Panc1 (cell line): ENCODE measurements around the gene GRIK4. TPM values are rescaled to one million over a fixed set of nuclear protein-coding genes. Genes with fewer than 3 reads are reported as not detected.

Source experiments
- ATAC-seq: fragments of 200-7000 bp; cut with Tn5 transposase; 2 replicates; pipeline ENCODE4 v1.9.1; 2020; ENCODE audit warnings: mild to moderate bottlenecking, moderate library complexity
- BruUV-seq: library from RNA; stranded (reverse); fragments of 400-500 nt; replicated peaks from 2 replicates; lab custom pipeline; 2021; lab: Mats Ljungman, UMichigan
- CTCF ChIA-PET: fragments of 300-600 bp; sonication (Branson Sonifier 250); formaldehyde crosslinking; loops from one replicate; lab custom pipeline; 2022; ENCODE audit warnings: antibody characterized with exemption; lab: Charles Lee
- POLR2A ChIA-PET: fragments of 300-600 bp; sonication (Branson Sonifier 250); formaldehyde crosslinking; loops from one replicate; lab custom pipeline; 2022; ENCODE audit warnings: antibody characterized with exemption; lab: Charles Lee
- DNase-seq: peaks from one replicate; pipeline ENCODE4 v3.0.0-alpha.2; 2010; ENCODE audit warnings: low read depth, low spot score
- H3K27ac ChIP-seq: 2 replicates; pipeline ENCODE4 v1.5.1; 2011; ENCODE audit warnings: mild to moderate bottlenecking, low read length, inconsistent platforms
- H3K27me3 ChIP-seq: fragments of 200-500 bp; sonication (Bioruptor generic); 2 replicates; pipeline ENCODE4 v1.6.0; 2014; ENCODE audit warnings: low read length, inconsistent platforms; ENCODE audit not compliant: control insufficient read depth, insufficient read depth
- H3K36me3 ChIP-seq: fragments of 200-500 bp; sonication (Bioruptor generic); 2 replicates; pipeline ENCODE4 v1.5.1; 2014; ENCODE audit warnings: inconsistent platforms, mild to moderate bottlenecking, low read length, moderate library complexity; ENCODE audit not compliant: control insufficient read depth, insufficient read depth
- H3K4me1 ChIP-seq: 2 replicates; pipeline ENCODE4 v1.5.1; 2011; ENCODE audit warnings: inconsistent platforms, mild to moderate bottlenecking, low read length, moderate library complexity; ENCODE audit not compliant: control insufficient read depth, insufficient read depth
- H3K4me3 ChIP-seq, 2 experiments: 2 replicates each; pipeline ENCODE4 v1.5.1; 2011 to 2012; ENCODE audit warnings: low read depth in 2 of 2, low read length in 2 of 2, mild to moderate bottlenecking in 2 of 2, inconsistent platforms in 1 of 2, moderate library complexity in 1 of 2
- H3K9me3 ChIP-seq: fragments of 200-500 bp; sonication (Bioruptor generic); 2 replicates; pipeline ENCODE4 v1.5.1; 2014; ENCODE audit warnings: low read depth, mild to moderate bottlenecking, inconsistent platforms, low read length, moderate library complexity; ENCODE audit not compliant: control insufficient read depth, insufficient read depth
- POLR2AphosphoS5 ChIP-seq: IDR thresholded peaks from 2 replicates; pipeline ENCODE4 v1.6.1; 2012; ENCODE audit warnings: mild to moderate bottlenecking, low read depth, low read length, moderate library complexity
- SIN3A ChIP-seq: IDR thresholded peaks from 2 replicates; pipeline ENCODE4 v1.6.1; 2012; ENCODE audit warnings: low read depth, mild to moderate bottlenecking, low read length, moderate library complexity, borderline replicate concordance; ENCODE audit not compliant: insufficient read depth
- TCF7L2 ChIP-seq: IDR thresholded peaks from 2 replicates; pipeline ENCODE4 v1.6.1; 2011; ENCODE audit warnings: mild to moderate bottlenecking, low read depth, low read length, inconsistent platforms
- in situ Hi-C: cut with HindIII; loops from 2 replicates; pipeline ENCODE4 v1.10.0; 2016; ENCODE audit warnings: low sequenced_read_pairs, low pct_unique_long_range_greater_than_20kb
- intact Hi-C: fragments of 100-400 bp; cut with micrococcal nuclease; formaldehyde crosslinking; loops from one replicate; pipeline ENCODE4 v1.10.0; 2022; ENCODE audit not compliant: unreplicated experiment
- total RNA-seq: library from RNA; stranded (reverse); gene quantifications from one replicate; pipeline ENCODE4 v1.2.1, GENCODE V29; 2021; ENCODE audit not compliant: unreplicated experiment
- TF ChIP-seq, protein P1 (sequence below): fragments of 450-650 bp; IDR thresholded peaks from 2 replicates; pipeline ENCODE4 v1.5.1; 2017; ENCODE audit warnings: mild to moderate bottlenecking
- TF ChIP-seq, protein P2 (sequence below), 2 experiments: IDR thresholded peaks; 2 replicates each; pipeline ENCODE4 v1.6.1; 2011 to 2012; ENCODE audit warnings: low read depth in 2 of 2, control low read depth in 1 of 2, low read length in 1 of 2, mild to moderate bottlenecking in 1 of 2, moderate library complexity in 1 of 2; ENCODE audit not compliant: insufficient read depth in 1 of 2

GRIK4 gene
- total RNA-seq, 1 experiment from 2014 or later, result 0.62 TPM

DNA sequence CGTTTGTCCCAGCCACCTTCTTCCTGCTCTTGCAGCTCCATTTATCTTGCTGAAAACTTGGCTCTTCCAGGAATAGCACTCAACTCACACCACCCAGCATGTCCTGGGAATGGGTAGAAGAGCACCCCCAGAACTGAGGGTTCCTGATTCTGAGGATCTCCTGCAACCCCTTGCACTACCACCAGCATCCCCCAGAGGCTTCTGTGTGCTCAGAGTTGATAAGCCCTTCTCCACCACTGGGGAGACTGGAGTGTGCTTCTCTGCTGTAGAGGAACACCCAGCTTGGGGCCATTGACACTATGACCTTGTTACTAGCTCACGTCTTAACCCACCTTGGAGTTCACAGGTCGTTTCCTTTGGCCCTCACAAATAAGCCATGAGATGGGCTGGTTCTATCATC, 121.0 kb downstream of the GRIK4 start:
- POLR2A ChIA-PET, result no interaction called here
- H3K27me3 ChIP-seq, result peaks cover 4% of the 10 kb centered on the region; the same call in 1 of the 2 replicates
- ATAC-seq (no peak), DNase-seq (no peak)
- no peak overlapping the region for H3K4me3 ChIP-seq
- intact Hi-C loops (no loop called here), in situ Hi-C loops (no loop called here)
- no TSS peak for BruUV-seq
- H3K36me3 ChIP-seq, result no peaks in the 10 kb centered on the region
- H3K9me3 ChIP-seq, result no peaks in the 10 kb centered on the region
- CTCF ChIA-PET, result interaction anchor here (0.6 kb wide), 1 partner anchor 78 kb away, joined by 4 read pairs; no protein-coding TSS in a partner anchor
- TF ChIP-seq TCF7L2 (no peak), SIN3A (no peak), POLR2AphosphoS5 (no peak)
- TF ChIP-seq, protein P1, sequence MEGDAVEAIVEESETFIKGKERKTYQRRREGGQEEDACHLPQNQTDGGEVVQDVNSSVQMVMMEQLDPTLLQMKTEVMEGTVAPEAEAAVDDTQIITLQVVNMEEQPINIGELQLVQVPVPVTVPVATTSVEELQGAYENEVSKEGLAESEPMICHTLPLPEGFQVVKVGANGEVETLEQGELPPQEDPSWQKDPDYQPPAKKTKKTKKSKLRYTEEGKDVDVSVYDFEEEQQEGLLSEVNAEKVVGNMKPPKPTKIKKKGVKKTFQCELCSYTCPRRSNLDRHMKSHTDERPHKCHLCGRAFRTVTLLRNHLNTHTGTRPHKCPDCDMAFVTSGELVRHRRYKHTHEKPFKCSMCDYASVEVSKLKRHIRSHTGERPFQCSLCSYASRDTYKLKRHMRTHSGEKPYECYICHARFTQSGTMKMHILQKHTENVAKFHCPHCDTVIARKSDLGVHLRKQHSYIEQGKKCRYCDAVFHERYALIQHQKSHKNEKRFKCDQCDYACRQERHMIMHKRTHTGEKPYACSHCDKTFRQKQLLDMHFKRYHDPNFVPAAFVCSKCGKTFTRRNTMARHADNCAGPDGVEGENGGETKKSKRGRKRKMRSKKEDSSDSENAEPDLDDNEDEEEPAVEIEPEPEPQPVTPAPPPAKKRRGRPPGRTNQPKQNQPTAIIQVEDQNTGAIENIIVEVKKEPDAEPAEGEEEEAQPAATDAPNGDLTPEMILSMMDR, result no peak
- TF ChIP-seq, protein P2, sequence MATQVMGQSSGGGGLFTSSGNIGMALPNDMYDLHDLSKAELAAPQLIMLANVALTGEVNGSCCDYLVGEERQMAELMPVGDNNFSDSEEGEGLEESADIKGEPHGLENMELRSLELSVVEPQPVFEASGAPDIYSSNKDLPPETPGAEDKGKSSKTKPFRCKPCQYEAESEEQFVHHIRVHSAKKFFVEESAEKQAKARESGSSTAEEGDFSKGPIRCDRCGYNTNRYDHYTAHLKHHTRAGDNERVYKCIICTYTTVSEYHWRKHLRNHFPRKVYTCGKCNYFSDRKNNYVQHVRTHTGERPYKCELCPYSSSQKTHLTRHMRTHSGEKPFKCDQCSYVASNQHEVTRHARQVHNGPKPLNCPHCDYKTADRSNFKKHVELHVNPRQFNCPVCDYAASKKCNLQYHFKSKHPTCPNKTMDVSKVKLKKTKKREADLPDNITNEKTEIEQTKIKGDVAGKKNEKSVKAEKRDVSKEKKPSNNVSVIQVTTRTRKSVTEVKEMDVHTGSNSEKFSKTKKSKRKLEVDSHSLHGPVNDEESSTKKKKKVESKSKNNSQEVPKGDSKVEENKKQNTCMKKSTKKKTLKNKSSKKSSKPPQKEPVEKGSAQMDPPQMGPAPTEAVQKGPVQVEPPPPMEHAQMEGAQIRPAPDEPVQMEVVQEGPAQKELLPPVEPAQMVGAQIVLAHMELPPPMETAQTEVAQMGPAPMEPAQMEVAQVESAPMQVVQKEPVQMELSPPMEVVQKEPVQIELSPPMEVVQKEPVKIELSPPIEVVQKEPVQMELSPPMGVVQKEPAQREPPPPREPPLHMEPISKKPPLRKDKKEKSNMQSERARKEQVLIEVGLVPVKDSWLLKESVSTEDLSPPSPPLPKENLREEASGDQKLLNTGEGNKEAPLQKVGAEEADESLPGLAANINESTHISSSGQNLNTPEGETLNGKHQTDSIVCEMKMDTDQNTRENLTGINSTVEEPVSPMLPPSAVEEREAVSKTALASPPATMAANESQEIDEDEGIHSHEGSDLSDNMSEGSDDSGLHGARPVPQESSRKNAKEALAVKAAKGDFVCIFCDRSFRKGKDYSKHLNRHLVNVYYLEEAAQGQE (IDR thresholded peaks at IDR 0.05; ENCODE audit: insufficient read depth in 1 of 2, low read depth in 2 of 2, low read length in 1 of 2), result no peak
- H3K4me1 ChIP-seq, result no peaks in the 10 kb centered on the region
- H3K27ac ChIP-seq, result no peak overlapping the region

DNA sequence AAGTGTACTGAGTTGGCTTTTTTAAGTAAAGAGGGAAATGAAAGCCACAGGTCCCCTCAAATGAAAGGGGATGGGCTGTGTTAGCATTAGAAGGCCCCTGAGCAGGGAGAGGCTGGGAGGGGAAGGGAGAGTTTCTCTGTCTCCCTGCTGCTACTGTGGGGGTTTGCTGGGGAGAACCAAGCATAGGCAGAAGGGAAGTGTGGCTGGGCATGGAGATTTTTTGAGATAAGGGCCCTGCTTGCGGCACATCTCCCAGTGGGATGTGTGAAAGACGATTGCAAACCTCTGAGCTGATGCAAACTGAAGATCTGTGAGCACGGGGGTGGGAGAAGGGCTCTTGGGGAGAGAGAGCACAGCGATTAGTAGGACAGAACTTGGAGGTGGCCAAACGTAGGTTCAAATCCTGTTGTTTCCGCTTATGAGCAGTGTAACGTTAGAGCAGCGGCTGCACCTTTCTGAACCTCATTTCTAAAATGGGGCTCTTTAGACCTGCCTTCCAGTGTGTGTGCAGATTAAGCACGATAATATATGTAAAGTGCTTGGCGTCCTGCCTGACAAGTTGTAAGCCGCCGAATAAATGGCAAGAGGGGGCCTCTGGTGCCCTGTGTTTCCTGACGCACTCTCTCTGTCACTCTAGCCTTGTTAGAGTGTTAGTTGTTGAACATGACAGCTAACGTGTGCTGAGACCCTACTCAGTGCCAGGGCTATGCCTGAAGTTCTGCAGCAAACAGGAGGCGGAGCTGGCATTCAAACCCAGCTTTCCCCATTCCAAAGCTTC, 122.3 kb downstream of the GRIK4 start:
- ATAC-seq (no peak), DNase-seq (no peak)
- H3K27me3 ChIP-seq, result peaks cover 4% of the 10 kb centered on the region; the same call in 1 of the 2 replicates
- no TSS peak for BruUV-seq
- no peaks in the 10 kb centered on the region for H3K9me3 ChIP-seq
- no peak overlapping the region for H3K4me3 ChIP-seq
- intact Hi-C loops, result no loop called here
- CTCF ChIA-PET, result interaction anchor here (0.7 kb wide), 1 partner anchor 152 kb away, joined by 3 read pairs; no protein-coding TSS in a partner anchor
- POLR2A ChIA-PET, result no interaction called here
- H3K36me3 ChIP-seq, result no peaks in the 10 kb centered on the region
- in situ Hi-C loops, result no loop called here
- TF ChIP-seq, protein P1, result no peak
- TF ChIP-seq, protein P2 (IDR thresholded peaks at IDR 0.05; ENCODE audit: insufficient read depth in 1 of 2, low read depth in 2 of 2, low read length in 1 of 2), result no peak
- TF ChIP-seq TCF7L2 (no peak), SIN3A (no peak), POLR2AphosphoS5 (no peak)
- no peaks in the 10 kb centered on the region for H3K4me1 ChIP-seq
- H3K27ac ChIP-seq, result no peak overlapping the region
